H9 (cell line): ENCODE results near the gene PKP1. TPM values are rescaled to one million over a fixed set of nuclear protein-coding genes. Genes with fewer than 3 reads are reported as not detected.
"Not testable (repeated sequence)": the region's sequence is repeated elsewhere in the genome, so short reads cannot be mapped to it uniquely, and the experiment has no call there.

Experiments used
- DNase-seq: peaks from one replicate; pipeline ENCODE4 v3.0.0-alpha.2; 2017
- H2AFZ ChIP-seq: one replicate; pipeline ENCODE4 v1.6.1; 2013; ENCODE audit warnings: mild to moderate bottlenecking, low read length, control low read depth, moderate library complexity
- H2AK5ac ChIP-seq: 2 replicates; pipeline ENCODE4 v1.6.1; 2013; ENCODE audit warnings: low read length, control low read depth, mixed read lengths; ENCODE audit not compliant: insufficient read length
- H2BK120ac ChIP-seq: one replicate; pipeline ENCODE4 v1.6.1; 2013; ENCODE audit warnings: low read depth, mild to moderate bottlenecking, low read length, control low read depth, inconsistent platforms; ENCODE audit not compliant: poor library complexity, severe bottlenecking
- H2BK12ac ChIP-seq: 2 replicates; pipeline ENCODE4 v1.6.1; 2013; ENCODE audit warnings: low read length, control low read depth, mixed read lengths, low read depth; ENCODE audit not compliant: insufficient read length
- H2BK15ac ChIP-seq: 2 replicates; pipeline ENCODE4 v1.6.1; 2013; ENCODE audit warnings: low read depth, low read length, control low read depth
- H2BK20ac ChIP-seq: one replicate; pipeline ENCODE4 v1.6.1; 2013; ENCODE audit warnings: low read depth, mild to moderate bottlenecking, low read length, control low read depth, inconsistent platforms; ENCODE audit not compliant: poor library complexity, severe bottlenecking
- H2BK5ac ChIP-seq: 2 replicates; pipeline ENCODE4 v1.6.1; 2013; ENCODE audit warnings: low read length, control low read depth, mixed read lengths; ENCODE audit not compliant: insufficient read length
- H3K14ac ChIP-seq: 2 replicates; pipeline ENCODE4 v1.6.1; 2013; ENCODE audit warnings: low read length, control low read depth; ENCODE audit not compliant: insufficient read depth
- H3K18ac ChIP-seq: 2 replicates; pipeline ENCODE4 v1.6.1; 2013; ENCODE audit warnings: low read depth, mild to moderate bottlenecking, mixed read lengths, low read length, control low read depth; ENCODE audit not compliant: insufficient read length
- H3K23ac ChIP-seq: 2 replicates; pipeline ENCODE4 v1.6.1; 2013; ENCODE audit warnings: low read length, control low read depth, mixed read lengths, low read depth; ENCODE audit not compliant: insufficient read length
- H3K23me2 ChIP-seq: 2 replicates; pipeline ENCODE4 v1.6.1; 2013; ENCODE audit warnings: low read depth, mild to moderate bottlenecking, mixed read lengths, low read length, control low read depth; ENCODE audit not compliant: insufficient read length, poor library complexity, severe bottlenecking
- H3K27ac ChIP-seq: 2 replicates; pipeline ENCODE4 v1.5.1; 2013; ENCODE audit warnings: low read length, control low read depth, mixed read lengths, low read depth; ENCODE audit not compliant: insufficient read length
- H3K27me3 ChIP-seq: 2 replicates; pipeline ENCODE4 v1.6.1; 2013; ENCODE audit warnings: low read length, control low read depth, inconsistent platforms; ENCODE audit not compliant: insufficient read depth
- H3K4ac ChIP-seq: 2 replicates; pipeline ENCODE4 v1.6.1; 2013; ENCODE audit warnings: low read depth, mild to moderate bottlenecking, control low read depth, inconsistent platforms, low read length, moderate library complexity
- H3K4me1 ChIP-seq: 2 replicates; pipeline ENCODE4 v1.6.1; 2013; ENCODE audit warnings: low read length, control low read depth, inconsistent platforms; ENCODE audit not compliant: insufficient read depth
- H3K4me2 ChIP-seq: 2 replicates; pipeline ENCODE4 v1.6.1; 2013; ENCODE audit warnings: low read length, control low read depth, mixed read lengths; ENCODE audit not compliant: insufficient read length, insufficient read depth
- H3K56ac ChIP-seq: 2 replicates; pipeline ENCODE4 v1.6.1; 2013; ENCODE audit warnings: low read depth, mild to moderate bottlenecking, mixed read lengths, low read length, control low read depth; ENCODE audit not compliant: insufficient read length
- H3K79me1 ChIP-seq: 2 replicates; pipeline ENCODE4 v1.6.1; 2013; ENCODE audit warnings: low read depth, mild to moderate bottlenecking, moderate library complexity, low read length, control low read depth, inconsistent platforms; ENCODE audit not compliant: insufficient read depth, poor library complexity, severe bottlenecking
- H3K79me2 ChIP-seq: 2 replicates; pipeline ENCODE4 v1.6.1; 2013; ENCODE audit warnings: low read length, control low read depth, inconsistent platforms; ENCODE audit not compliant: insufficient read depth
- H3K9ac ChIP-seq: 2 replicates; pipeline ENCODE4 v1.6.1; 2013; ENCODE audit warnings: low read length, control low read depth, mixed read lengths; ENCODE audit not compliant: insufficient read length; ENCODE audit errors: extremely low read depth
- H3K9me3 ChIP-seq: one replicate; pipeline ENCODE4 v1.6.1; 2013; ENCODE audit warnings: low read depth, low read length, inconsistent platforms; ENCODE audit not compliant: control insufficient read depth
- H3T11ph ChIP-seq: one replicate; pipeline ENCODE4 v1.6.1; 2013; ENCODE audit warnings: mild to moderate bottlenecking, low read length, control low read depth, inconsistent platforms
- H4K20me1 ChIP-seq: one replicate; pipeline ENCODE4 v1.6.1; 2013; ENCODE audit not compliant: control insufficient read depth, insufficient read length, insufficient read depth
- H4K5ac ChIP-seq: 2 replicates; pipeline ENCODE4 v1.6.1; 2013; ENCODE audit warnings: low read depth, mild to moderate bottlenecking, mixed read lengths, low read length, control low read depth; ENCODE audit not compliant: insufficient read length
- H4K8ac ChIP-seq: replicated peaks from 2 replicates; pipeline ENCODE4 v1.6.1; 2013; ENCODE audit warnings: low read length, control low read depth, mixed read lengths, low read depth; ENCODE audit not compliant: insufficient read length
- H4K91ac ChIP-seq: 2 replicates; pipeline ENCODE4 v1.6.1; 2013; ENCODE audit warnings: low read depth, mild to moderate bottlenecking, moderate library complexity, mixed read lengths, low read length, control low read depth; ENCODE audit not compliant: insufficient read length
- H3K27ac Mint-ChIP-seq, 3 experiments: 2 replicates in 2 of 3; 3 replicates in 1 of 3; pipeline ENCODE4 v1.8.0; 2020 to 2021; ENCODE audit warnings: mixed read lengths in 3 of 3, mild to moderate bottlenecking in 1 of 3, moderate library complexity in 1 of 3
- H3K27me3 Mint-ChIP-seq: 2 replicates; pipeline ENCODE4 v1.8.0; 2021; ENCODE audit warnings: low read depth, mild to moderate bottlenecking, moderate library complexity, mixed read lengths
- H3K36me3 Mint-ChIP-seq, 3 experiments: 2 replicates in 2 of 3; 3 replicates in 1 of 3; pipeline ENCODE4 v1.8.0; 2020 to 2021; ENCODE audit warnings: low read depth in 3 of 3, mixed read lengths in 3 of 3; ENCODE audit not compliant: insufficient read depth in 1 of 3
- H3K4me1 Mint-ChIP-seq, 2 experiments: 2 replicates each; pipeline ENCODE4 v1.8.0; 2020; ENCODE audit warnings: mixed read lengths in 2 of 2
- H3K4me3 Mint-ChIP-seq, 2 experiments: 2 replicates in 1 of 2; 3 replicates in 1 of 2; pipeline ENCODE4 v1.8.0; 2020 to 2021; ENCODE audit warnings: mild to moderate bottlenecking in 2 of 2, mixed read lengths in 2 of 2, moderate library complexity in 1 of 2
- H3K9me3 Mint-ChIP-seq, 2 experiments: 2 replicates in 1 of 2; 3 replicates in 1 of 2; pipeline ENCODE4 v1.8.0; 2020; ENCODE audit warnings: mild to moderate bottlenecking in 2 of 2, mixed read lengths in 2 of 2, moderate library complexity in 1 of 2
- CTCF ChIP-seq: fragments of 200-600 bp; sonication (generic); conservative IDR thresholded peaks from 3 replicates; pipeline ENCODE4 v1.8.0; 2021; ENCODE audit warnings: antibody characterized with exemption, mild to moderate bottlenecking
- WGBS: extraction: QIAGEN DNeasy Blood & Tissue Kit; methylation state at CpG from one replicate; pipeline ENCODE4 v1.1.7; 2013; ENCODE audit warnings: missing lambda C conversion rate, low lambda C conversion rate, mixed read lengths; ENCODE audit not compliant: insufficient read length; ENCODE audit errors: extremely low coverage; 5-methylcytosine and 5-hydroxymethylcytosine counted together
- total RNA-seq: library from RNA; stranded (reverse); gene quantifications from 2 replicates; pipeline ENCODE4 v1.2.1, GENCODE V29; 2021

PKP1 gene
- total RNA-seq, 1 experiment from 2014 or later: 0.09 TPM

- no peaks in the 10 kb centered on the region for H3K79me2 ChIP-seq
- H3K14ac ChIP-seq: no peak overlapping the region
- H2BK12ac ChIP-seq: no peak overlapping the region
- no peak overlapping the region for H3K9ac ChIP-seq
- no peaks in the 10 kb centered on the region for H3K79me1 ChIP-seq
- no peaks in the 10 kb centered on the region for H3K36me3 Mint-ChIP-seq
- H3K9me3 Mint-ChIP-seq: no peaks in the 10 kb centered on the region; a peak in 1 of 5 replicates
- H2AK5ac ChIP-seq: no peak overlapping the region
- TF ChIP-seq CTCF: no peak
- no peak overlapping the region for H3K56ac ChIP-seq
- H3K27me3 ChIP-seq: no peaks in the 10 kb centered on the region
- no peak overlapping the region for H2AFZ ChIP-seq
- no peak overlapping the region for H3K27ac Mint-ChIP-seq
- peaks cover 3 to 7% of the 10 kb centered on the region in 2 experiments; a peak in 3 of 4 replicates for H3K4me1 Mint-ChIP-seq
- WGBS: 100% methylated on average over 4 of the region's 17 CpGs
- H3K23ac ChIP-seq: no peak overlapping the region
- H3K4me1 ChIP-seq: no peaks in the 10 kb centered on the region
- H2BK20ac ChIP-seq: no peak overlapping the region
- H3K9me3 ChIP-seq: no peaks in the 10 kb centered on the region
- H3T11ph ChIP-seq: no peak overlapping the region
- H4K5ac ChIP-seq: no peak overlapping the region
- H3K4ac ChIP-seq: no peak overlapping the region
- H3K4me2 ChIP-seq: no peak overlapping the region
- no peak overlapping the region for H2BK5ac ChIP-seq
- no peak overlapping the region for H2BK120ac ChIP-seq
- H4K8ac ChIP-seq: no peak overlapping the region
- DNase-seq: no peak
- no peak overlapping the region for H3K4me3 Mint-ChIP-seq
- H4K20me1 ChIP-seq: peaks cover 4% of the 10 kb centered on the region
- H3K27ac ChIP-seq: no peak overlapping the region
- no peak overlapping the region for H4K91ac ChIP-seq
- H3K27me3 Mint-ChIP-seq: peaks cover 12% of the 10 kb centered on the region
- H3K18ac ChIP-seq: no peak overlapping the region
- peaks cover 6% of the 10 kb centered on the region for H3K23me2 ChIP-seq
- H2BK15ac ChIP-seq: no peak overlapping the region
Observed at GRCh38 chr1:201255479-201256362, 27.6 kb upstream of the PKP1 start.

GRCh38 chr1:201258132-201258531 is 25.2 kb upstream of the PKP1 start:
- H3K27ac Mint-ChIP-seq, H3K4me3 Mint-ChIP-seq, H3K79me2 ChIP-seq, H3K4ac ChIP-seq, H2BK12ac ChIP-seq, H3K36me3 Mint-ChIP-seq, H3K23me2 ChIP-seq, H4K5ac ChIP-seq, H3K9ac ChIP-seq, H3K27ac ChIP-seq, H3K56ac ChIP-seq, H2AK5ac ChIP-seq, H3K79me1 ChIP-seq, H3K18ac ChIP-seq, H3K4me1 Mint-ChIP-seq, H4K8ac ChIP-seq, H2BK5ac ChIP-seq, H3K4me2 ChIP-seq, H3T11ph ChIP-seq, H2BK120ac ChIP-seq, H2AFZ ChIP-seq, H3K9me3 ChIP-seq, H2BK20ac ChIP-seq, H3K14ac ChIP-seq, H3K27me3 ChIP-seq, H3K23ac ChIP-seq, H4K20me1 ChIP-seq, H3K4me1 ChIP-seq, DNase-seq, H2BK15ac ChIP-seq, H3K9me3 Mint-ChIP-seq, H4K91ac ChIP-seq: not testable (repeated sequence)
- peaks cover 23% of the 10 kb centered on the region for H3K27me3 Mint-ChIP-seq
